ENCODE results near the gene MTX2. TPM values are rescaled to one million over a fixed set of nuclear protein-coding genes. Genes with fewer than 3 reads are reported as not detected.

Gene MTX2
- total and polyA plus RNA-seq, 4 donors = 11.8 to 23.5 (median 12.7) TPM

DNA sequence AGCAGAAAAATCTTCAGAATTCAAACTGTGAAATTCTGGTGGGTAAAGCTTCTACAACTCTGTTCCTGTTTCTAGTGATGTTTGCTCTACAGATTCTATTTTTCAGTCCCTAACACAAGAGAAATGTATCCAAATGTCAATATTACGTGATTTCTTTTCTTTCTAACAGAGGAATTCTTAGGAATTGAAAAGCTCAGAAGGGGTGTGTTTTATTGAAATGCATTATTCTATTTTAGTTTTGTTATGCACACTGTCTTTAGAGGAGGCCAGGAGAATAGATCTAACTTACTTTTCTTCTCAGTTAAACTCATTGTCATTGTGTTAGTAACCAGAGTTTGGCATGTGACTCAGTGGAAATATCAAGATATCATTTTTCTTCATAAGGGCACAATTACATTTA is 62.4 kb downstream of the MTX2 start (continued):
- TF ChIP-seq, protein P1, sequence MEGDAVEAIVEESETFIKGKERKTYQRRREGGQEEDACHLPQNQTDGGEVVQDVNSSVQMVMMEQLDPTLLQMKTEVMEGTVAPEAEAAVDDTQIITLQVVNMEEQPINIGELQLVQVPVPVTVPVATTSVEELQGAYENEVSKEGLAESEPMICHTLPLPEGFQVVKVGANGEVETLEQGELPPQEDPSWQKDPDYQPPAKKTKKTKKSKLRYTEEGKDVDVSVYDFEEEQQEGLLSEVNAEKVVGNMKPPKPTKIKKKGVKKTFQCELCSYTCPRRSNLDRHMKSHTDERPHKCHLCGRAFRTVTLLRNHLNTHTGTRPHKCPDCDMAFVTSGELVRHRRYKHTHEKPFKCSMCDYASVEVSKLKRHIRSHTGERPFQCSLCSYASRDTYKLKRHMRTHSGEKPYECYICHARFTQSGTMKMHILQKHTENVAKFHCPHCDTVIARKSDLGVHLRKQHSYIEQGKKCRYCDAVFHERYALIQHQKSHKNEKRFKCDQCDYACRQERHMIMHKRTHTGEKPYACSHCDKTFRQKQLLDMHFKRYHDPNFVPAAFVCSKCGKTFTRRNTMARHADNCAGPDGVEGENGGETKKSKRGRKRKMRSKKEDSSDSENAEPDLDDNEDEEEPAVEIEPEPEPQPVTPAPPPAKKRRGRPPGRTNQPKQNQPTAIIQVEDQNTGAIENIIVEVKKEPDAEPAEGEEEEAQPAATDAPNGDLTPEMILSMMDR (IDR thresholded peaks at IDR 0.05; ENCODE audit: low read depth, low read length, missing input control) = no peak
- no peak for TF ChIP-seq FOXA1 (IDR thresholded peaks at IDR 0.05)
- no peak for TF ChIP-seq SP1 (IDR thresholded peaks at IDR 0.05)
- TF ChIP-seq TAF1 (conservative IDR thresholded peaks at IDR 0.05) = no peak
- TF ChIP-seq JUND (IDR thresholded peaks at IDR 0.05) = no peak
- no peak for TF ChIP-seq EGR1 (IDR thresholded peaks at IDR 0.05; ENCODE audit: low read depth in 2 of 2)
- no peak for TF ChIP-seq GABPA (IDR thresholded peaks at IDR 0.05 in 1 of 2, conservative IDR thresholded peaks at IDR 0.05 in 1 of 2)
- TF ChIP-seq RAD21 (IDR thresholded peaks at IDR 0.05) = no peak
- TF ChIP-seq HNF4A (conservative IDR thresholded peaks at IDR 0.05) = no peak
- TF ChIP-seq, protein P2, sequence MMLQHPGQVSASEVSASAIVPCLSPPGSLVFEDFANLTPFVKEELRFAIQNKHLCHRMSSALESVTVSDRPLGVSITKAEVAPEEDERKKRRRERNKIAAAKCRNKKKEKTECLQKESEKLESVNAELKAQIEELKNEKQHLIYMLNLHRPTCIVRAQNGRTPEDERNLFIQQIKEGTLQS (IDR thresholded peaks at IDR 0.05) = no peak
- TF ChIP-seq YY1 (IDR thresholded peaks at IDR 0.05) = no peak
- TF ChIP-seq NR2F2 (IDR thresholded peaks at IDR 0.05) = no peak

DNA sequence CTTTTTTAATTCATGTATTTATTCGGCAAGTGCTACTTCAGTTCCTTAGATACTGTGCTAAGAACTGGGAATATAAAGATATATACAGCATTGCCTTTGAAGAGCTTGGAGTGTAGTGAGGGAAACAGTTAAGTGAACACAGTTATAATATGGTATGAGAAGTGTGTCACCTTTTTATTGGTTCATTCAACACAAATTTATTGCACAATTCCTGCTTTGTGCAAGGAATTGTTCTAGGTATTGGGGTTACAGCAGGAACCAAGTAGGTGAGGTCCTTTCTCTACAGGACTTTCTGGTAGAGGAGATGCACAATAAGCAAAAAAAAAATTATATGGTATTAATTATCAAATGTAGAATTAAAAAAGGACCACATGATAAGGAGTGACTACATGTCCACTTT is 65.5 kb downstream of the MTX2 start:
- Histone ChIP-seq H3K27ac (ENCODE audit: low read depth in 1 of 2, low read length in 2 of 2) (no peak overlapping the region), H3K9ac (ENCODE audit: low read depth in 1 of 2, low read length in 2 of 2) (no peak overlapping the region), H3K27me3 (ENCODE audit: control insufficient read depth in 4 of 4, insufficient read depth in 4 of 4, low read length in 3 of 4) (no peaks in the 10 kb centered on the region), H3K36me3 (ENCODE audit: control insufficient read depth in 4 of 4, insufficient read depth in 3 of 4, low read depth in 1 of 4, low read length in 3 of 4) (peaks cover under 1 to 9% (median 5%) of the 10 kb centered on the region in 4 donors), H3K4me1 (ENCODE audit: control insufficient read depth in 4 of 4, insufficient read depth in 4 of 4, low read length in 3 of 4) (no peaks in the 10 kb centered on the region), H3K4me3 (ENCODE audit: low read depth in 1 of 3, low read length in 3 of 3) (no peak overlapping the region), H3K9me3 (ENCODE audit: control insufficient read depth in 4 of 4, low read length in 3 of 4) (no peaks in the 10 kb centered on the region)
- 100% methylated on average over 1 of the region's 1 CpG for WGBS
- DNase-seq (ENCODE audit: low spot score) = no peak
- no peak for TF ChIP-seq JUND (IDR thresholded peaks at IDR 0.05)
- no peak for TF ChIP-seq GABPA (IDR thresholded peaks at IDR 0.05 in 1 of 2, conservative IDR thresholded peaks at IDR 0.05 in 1 of 2)
- TF ChIP-seq, protein P3, sequence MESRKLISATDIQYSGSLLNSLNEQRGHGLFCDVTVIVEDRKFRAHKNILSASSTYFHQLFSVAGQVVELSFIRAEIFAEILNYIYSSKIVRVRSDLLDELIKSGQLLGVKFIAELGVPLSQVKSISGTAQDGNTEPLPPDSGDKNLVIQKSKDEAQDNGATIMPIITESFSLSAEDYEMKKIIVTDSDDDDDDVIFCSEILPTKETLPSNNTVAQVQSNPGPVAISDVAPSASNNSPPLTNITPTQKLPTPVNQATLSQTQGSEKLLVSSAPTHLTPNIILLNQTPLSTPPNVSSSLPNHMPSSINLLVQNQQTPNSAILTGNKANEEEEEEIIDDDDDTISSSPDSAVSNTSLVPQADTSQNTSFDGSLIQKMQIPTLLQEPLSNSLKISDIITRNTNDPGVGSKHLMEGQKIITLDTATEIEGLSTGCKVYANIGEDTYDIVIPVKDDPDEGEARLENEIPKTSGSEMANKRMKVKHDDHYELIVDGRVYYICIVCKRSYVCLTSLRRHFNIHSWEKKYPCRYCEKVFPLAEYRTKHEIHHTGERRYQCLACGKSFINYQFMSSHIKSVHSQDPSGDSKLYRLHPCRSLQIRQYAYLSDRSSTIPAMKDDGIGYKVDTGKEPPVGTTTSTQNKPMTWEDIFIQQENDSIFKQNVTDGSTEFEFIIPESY (IDR thresholded peaks at IDR 0.05) = no peak
- no peak for TF ChIP-seq NR2F2 (IDR thresholded peaks at IDR 0.05)
- no peak for TF ChIP-seq RXRA (IDR thresholded peaks at IDR 0.05)
- TF ChIP-seq FOXA2 (IDR thresholded peaks at IDR 0.05) = no peak
- TF ChIP-seq, protein P4, sequence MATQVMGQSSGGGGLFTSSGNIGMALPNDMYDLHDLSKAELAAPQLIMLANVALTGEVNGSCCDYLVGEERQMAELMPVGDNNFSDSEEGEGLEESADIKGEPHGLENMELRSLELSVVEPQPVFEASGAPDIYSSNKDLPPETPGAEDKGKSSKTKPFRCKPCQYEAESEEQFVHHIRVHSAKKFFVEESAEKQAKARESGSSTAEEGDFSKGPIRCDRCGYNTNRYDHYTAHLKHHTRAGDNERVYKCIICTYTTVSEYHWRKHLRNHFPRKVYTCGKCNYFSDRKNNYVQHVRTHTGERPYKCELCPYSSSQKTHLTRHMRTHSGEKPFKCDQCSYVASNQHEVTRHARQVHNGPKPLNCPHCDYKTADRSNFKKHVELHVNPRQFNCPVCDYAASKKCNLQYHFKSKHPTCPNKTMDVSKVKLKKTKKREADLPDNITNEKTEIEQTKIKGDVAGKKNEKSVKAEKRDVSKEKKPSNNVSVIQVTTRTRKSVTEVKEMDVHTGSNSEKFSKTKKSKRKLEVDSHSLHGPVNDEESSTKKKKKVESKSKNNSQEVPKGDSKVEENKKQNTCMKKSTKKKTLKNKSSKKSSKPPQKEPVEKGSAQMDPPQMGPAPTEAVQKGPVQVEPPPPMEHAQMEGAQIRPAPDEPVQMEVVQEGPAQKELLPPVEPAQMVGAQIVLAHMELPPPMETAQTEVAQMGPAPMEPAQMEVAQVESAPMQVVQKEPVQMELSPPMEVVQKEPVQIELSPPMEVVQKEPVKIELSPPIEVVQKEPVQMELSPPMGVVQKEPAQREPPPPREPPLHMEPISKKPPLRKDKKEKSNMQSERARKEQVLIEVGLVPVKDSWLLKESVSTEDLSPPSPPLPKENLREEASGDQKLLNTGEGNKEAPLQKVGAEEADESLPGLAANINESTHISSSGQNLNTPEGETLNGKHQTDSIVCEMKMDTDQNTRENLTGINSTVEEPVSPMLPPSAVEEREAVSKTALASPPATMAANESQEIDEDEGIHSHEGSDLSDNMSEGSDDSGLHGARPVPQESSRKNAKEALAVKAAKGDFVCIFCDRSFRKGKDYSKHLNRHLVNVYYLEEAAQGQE (IDR thresholded peaks at IDR 0.05) = no peak
- TF ChIP-seq, protein P1 (IDR thresholded peaks at IDR 0.05; ENCODE audit: low read depth, low read length, missing input control) = no peak
- TF ChIP-seq, protein P5, sequence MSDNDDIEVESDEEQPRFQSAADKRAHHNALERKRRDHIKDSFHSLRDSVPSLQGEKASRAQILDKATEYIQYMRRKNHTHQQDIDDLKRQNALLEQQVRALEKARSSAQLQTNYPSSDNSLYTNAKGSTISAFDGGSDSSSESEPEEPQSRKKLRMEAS (IDR thresholded peaks at IDR 0.05) = no peak
- TF ChIP-seq YY1 (IDR thresholded peaks at IDR 0.05) = no peak
- TF ChIP-seq EGR1 (IDR thresholded peaks at IDR 0.05; ENCODE audit: low read depth in 2 of 2) = no peak
- no peak for TF ChIP-seq FOXA1 (IDR thresholded peaks at IDR 0.05)

Data from liver (tissue), 9 donors.